Liver (tissue), 9 donors: ENCODE data around the gene SCP2. TPM values are rescaled to one million over a fixed set of nuclear protein-coding genes. Genes with fewer than 3 reads are reported as not detected.

ENCODE experiments used
- DNase-seq: peaks from one replicate; pipeline ENCODE4 v3.0.0-alpha.2; 2017; ENCODE audit warnings: low spot score
- H3K27ac ChIP-seq, 2 donors: one replicate each; pipeline ENCODE4 v1.7.0; 2013; ENCODE audit warnings: inconsistent platforms in 2 of 2, low read length in 2 of 2, control low read depth in 1 of 2, low read depth in 1 of 2, mild to moderate bottlenecking in 1 of 2
- H3K27me3 ChIP-seq, 4 donors: one replicate each; pipeline versions ENCODE4 v1.6.1 to v1.7.0; 2013; ENCODE audit warnings: low read length in 3 of 4, inconsistent platforms in 1 of 4, mild to moderate bottlenecking in 1 of 4, moderate library complexity in 1 of 4; ENCODE audit not compliant: control insufficient read depth in 4 of 4, insufficient read depth in 4 of 4
- H3K36me3 ChIP-seq, 4 donors: one replicate each; pipeline versions ENCODE4 v1.6.1 to v1.7.0; 2013; ENCODE audit warnings: low read length in 3 of 4, mild to moderate bottlenecking in 3 of 4, low read depth in 1 of 4, moderate library complexity in 1 of 4; ENCODE audit not compliant: control insufficient read depth in 4 of 4, insufficient read depth in 3 of 4
- H3K4me1 ChIP-seq, 4 donors: one replicate each; pipeline versions ENCODE4 v1.6.1 to v1.7.0; 2013; ENCODE audit warnings: low read length in 3 of 4, mild to moderate bottlenecking in 3 of 4, moderate library complexity in 1 of 4; ENCODE audit not compliant: control insufficient read depth in 4 of 4, insufficient read depth in 4 of 4
- H3K4me3 ChIP-seq, 3 donors: one replicate each; pipeline versions ENCODE4 v1.6.1 to v1.7.0; 2013; ENCODE audit warnings: low read length in 3 of 3, control low read depth in 1 of 3, low read depth in 1 of 3, mild to moderate bottlenecking in 1 of 3
- H3K9ac ChIP-seq, 2 donors: one replicate each; pipeline ENCODE4 v1.7.0; 2013; ENCODE audit warnings: low read length in 2 of 2, mild to moderate bottlenecking in 2 of 2, moderate library complexity in 2 of 2, control low read depth in 1 of 2, low read depth in 1 of 2
- H3K9me3 ChIP-seq, 4 donors: one replicate each; pipeline versions ENCODE4 v1.6.1 to v1.7.0; 2013; ENCODE audit warnings: low read length in 3 of 4; ENCODE audit not compliant: control insufficient read depth in 4 of 4
- ATF3 ChIP-seq: IDR thresholded peaks from 2 replicates; pipeline ENCODE4 v1.6.1; 2016; ENCODE audit warnings: antibody characterized with exemption
- CTCF ChIP-seq: fragments of 150-350 bp; IDR thresholded peaks from 2 replicates; pipeline ENCODE4 v1.5.1; 2017; ENCODE audit warnings: improper control_type of control experiment, low read depth, low read length; ENCODE audit not compliant: missing input control
- EGR1 ChIP-seq, 2 donors: IDR thresholded peaks; 2 replicates each; pipeline ENCODE4 v1.6.1; 2016 to 2018; ENCODE audit warnings: antibody characterized with exemption in 2 of 2, low read depth in 2 of 2
- FOXA1 ChIP-seq: IDR thresholded peaks from 2 replicates; pipeline ENCODE4 v1.6.1; 2016; ENCODE audit warnings: antibody characterized with exemption
- FOXA2 ChIP-seq: IDR thresholded peaks from 2 replicates; pipeline ENCODE4 v1.6.1; 2016; ENCODE audit warnings: antibody characterized with exemption
- GABPA ChIP-seq, 2 donors: IDR thresholded peaks in 1 of 2; conservative IDR thresholded peaks in 1 of 2; 2 replicates each; pipeline ENCODE4 v1.6.1; 2016; ENCODE audit warnings: antibody characterized with exemption in 2 of 2, mild to moderate bottlenecking in 1 of 2, moderate library complexity in 1 of 2
- HNF4A ChIP-seq, 2 donors: conservative IDR thresholded peaks; 2 replicates each; pipeline ENCODE4 v1.6.1; 2016; ENCODE audit warnings: antibody characterized with exemption in 2 of 2, mild to moderate bottlenecking in 2 of 2
- HNF4G ChIP-seq: IDR thresholded peaks from 2 replicates; pipeline ENCODE4 v1.6.1; 2016; ENCODE audit warnings: antibody characterized with exemption
- JUND ChIP-seq, 2 donors: IDR thresholded peaks; 2 replicates each; pipeline ENCODE4 v1.6.1; 2016; ENCODE audit warnings: antibody characterized with exemption in 2 of 2
- NR2F2 ChIP-seq: IDR thresholded peaks from 2 replicates; pipeline ENCODE4 v1.6.1; 2016; ENCODE audit warnings: antibody characterized with exemption
- RAD21 ChIP-seq, 2 donors: IDR thresholded peaks; 2 replicates each; pipeline ENCODE4 v1.6.1; 2016; ENCODE audit warnings: antibody characterized with exemption in 2 of 2, mild to moderate bottlenecking in 2 of 2
- RXRA ChIP-seq, 2 donors: IDR thresholded peaks; 2 replicates each; pipeline ENCODE4 v1.6.1; 2017 to 2018; ENCODE audit warnings: antibody characterized with exemption in 2 of 2, mild to moderate bottlenecking in 1 of 2
- SP1 ChIP-seq: IDR thresholded peaks from 2 replicates; pipeline ENCODE4 v1.6.1; 2018; ENCODE audit warnings: antibody characterized with exemption, mild to moderate bottlenecking
- TAF1 ChIP-seq: conservative IDR thresholded peaks from 2 replicates; pipeline ENCODE4 v1.6.1; 2016; ENCODE audit warnings: antibody characterized with exemption, mild to moderate bottlenecking
- YY1 ChIP-seq: IDR thresholded peaks from 2 replicates; pipeline ENCODE4 v1.6.1; 2016; ENCODE audit warnings: antibody characterized with exemption, mild to moderate bottlenecking
- WGBS: extraction: QIAGEN DNeasy Blood & Tissue Kit; methylation state at CpG from one replicate; pipeline ENCODE4 v1.1.7; 2013; 5-methylcytosine and 5-hydroxymethylcytosine counted together
- polyA plus RNA-seq, 2 donors: library from polyadenylated mRNA; stranded (reverse) in 1 of 2; unstranded in 1 of 2; fragments of 200-250 nt in 1 of 2; fragments of >200 nt in 1 of 2; fragmentation: Nextera tagmentation in 1 of 2; extraction: Ambion mirVana in 1 of 2; gene quantifications; one replicate each; pipeline versions ENCODE4 v1.2.1 to v1.2.3, GENCODE V29; 2013 to 2015
- total RNA-seq, 2 donors: library from RNA; depleted of rRNA; stranded (reverse); fragments of >200 nt; gene quantifications; one replicate each; pipeline ENCODE4 v1.2.3, GENCODE V29; 2014
- TF ChIP-seq, protein P1 (sequence below): IDR thresholded peaks from 2 replicates; pipeline ENCODE4 v1.6.1; 2016; ENCODE audit warnings: antibody characterized with exemption, mild to moderate bottlenecking
- TF ChIP-seq, protein P2 (sequence below): IDR thresholded peaks from 2 replicates; pipeline ENCODE4 v1.6.1; 2016; ENCODE audit warnings: antibody characterized with exemption
- TF ChIP-seq, protein P3 (sequence below): IDR thresholded peaks from 2 replicates; pipeline ENCODE4 v1.6.1; 2016; ENCODE audit warnings: antibody characterized with exemption
- donor health status: healthy.
- donor health status: healthy.
- donor health status: healthy.
- donor health status: healthy.
- donor health status: healthy.

Gene SCP2
- total and polyA plus RNA-seq, 4 donors: 122 to 811 (median 529) TPM

DNA sequence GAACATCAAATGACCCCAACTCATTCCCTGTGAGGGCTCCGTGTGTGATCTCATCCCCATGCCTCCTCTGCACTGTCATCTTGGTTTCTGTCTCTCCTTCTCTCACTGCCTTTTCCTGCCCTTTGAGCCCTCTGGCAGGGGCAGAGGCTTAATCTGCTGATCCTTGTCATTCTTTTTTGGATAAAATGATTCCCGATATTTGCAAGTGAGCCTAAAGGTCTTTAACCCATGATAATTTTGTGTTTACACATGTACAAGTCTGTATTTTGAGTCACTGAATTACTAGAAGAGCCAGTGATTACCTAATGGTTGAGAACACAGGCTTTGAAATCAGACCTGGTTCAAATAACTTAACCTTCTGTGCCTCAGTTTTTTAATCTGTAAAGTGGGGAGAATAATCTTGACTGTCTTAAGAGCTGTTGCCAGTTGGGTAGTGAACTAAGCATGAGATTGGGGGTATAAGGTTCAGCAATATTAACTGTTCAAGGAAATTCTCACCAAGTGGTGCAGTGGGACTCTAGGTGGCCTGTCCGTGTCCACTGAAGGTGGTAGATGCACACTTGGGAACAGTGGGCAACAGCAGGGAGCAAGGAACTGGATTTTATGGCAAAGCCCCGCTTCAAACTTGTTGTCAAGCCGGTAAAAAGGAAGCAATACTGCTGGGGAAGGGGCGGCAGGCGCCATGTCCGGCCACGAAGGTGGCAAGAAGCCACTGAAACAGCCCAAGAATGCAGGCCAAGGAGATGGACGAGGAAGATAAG lies 7.2 kb upstream of the SCP2 start:
- no peaks in the 10 kb centered on the region for H3K9me3 ChIP-seq
- peak overlapping the region; percentile 93 to 94 for H3K27ac ChIP-seq
- H3K27me3 ChIP-seq: no peaks in the 10 kb centered on the region
- no peaks in the 10 kb centered on the region for H3K36me3 ChIP-seq
- TF ChIP-seq, protein P1, sequence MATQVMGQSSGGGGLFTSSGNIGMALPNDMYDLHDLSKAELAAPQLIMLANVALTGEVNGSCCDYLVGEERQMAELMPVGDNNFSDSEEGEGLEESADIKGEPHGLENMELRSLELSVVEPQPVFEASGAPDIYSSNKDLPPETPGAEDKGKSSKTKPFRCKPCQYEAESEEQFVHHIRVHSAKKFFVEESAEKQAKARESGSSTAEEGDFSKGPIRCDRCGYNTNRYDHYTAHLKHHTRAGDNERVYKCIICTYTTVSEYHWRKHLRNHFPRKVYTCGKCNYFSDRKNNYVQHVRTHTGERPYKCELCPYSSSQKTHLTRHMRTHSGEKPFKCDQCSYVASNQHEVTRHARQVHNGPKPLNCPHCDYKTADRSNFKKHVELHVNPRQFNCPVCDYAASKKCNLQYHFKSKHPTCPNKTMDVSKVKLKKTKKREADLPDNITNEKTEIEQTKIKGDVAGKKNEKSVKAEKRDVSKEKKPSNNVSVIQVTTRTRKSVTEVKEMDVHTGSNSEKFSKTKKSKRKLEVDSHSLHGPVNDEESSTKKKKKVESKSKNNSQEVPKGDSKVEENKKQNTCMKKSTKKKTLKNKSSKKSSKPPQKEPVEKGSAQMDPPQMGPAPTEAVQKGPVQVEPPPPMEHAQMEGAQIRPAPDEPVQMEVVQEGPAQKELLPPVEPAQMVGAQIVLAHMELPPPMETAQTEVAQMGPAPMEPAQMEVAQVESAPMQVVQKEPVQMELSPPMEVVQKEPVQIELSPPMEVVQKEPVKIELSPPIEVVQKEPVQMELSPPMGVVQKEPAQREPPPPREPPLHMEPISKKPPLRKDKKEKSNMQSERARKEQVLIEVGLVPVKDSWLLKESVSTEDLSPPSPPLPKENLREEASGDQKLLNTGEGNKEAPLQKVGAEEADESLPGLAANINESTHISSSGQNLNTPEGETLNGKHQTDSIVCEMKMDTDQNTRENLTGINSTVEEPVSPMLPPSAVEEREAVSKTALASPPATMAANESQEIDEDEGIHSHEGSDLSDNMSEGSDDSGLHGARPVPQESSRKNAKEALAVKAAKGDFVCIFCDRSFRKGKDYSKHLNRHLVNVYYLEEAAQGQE: peak; percentile 18
- TF ChIP-seq TAF1 (no peak), FOXA2 (peak; percentile 63), HNF4G (peak; percentile 80), RAD21 (IDR thresholded peaks at IDR 0.05) (peak; percentile 23 to 53), EGR1 (IDR thresholded peaks at IDR 0.05; ENCODE audit: low read depth in 2 of 2) (no peak), ATF3 (no peak), YY1 (peak; percentile 31), JUND (IDR thresholded peaks at IDR 0.05) (peak; percentile 67 to 68), RXRA (IDR thresholded peaks at IDR 0.05) (peak; percentile 84 to 92), HNF4A (conservative IDR thresholded peaks at IDR 0.05) (peak; percentile 84 to 91), FOXA1 (peak; percentile 49), SP1 (peak; percentile 93), GABPA (IDR thresholded peaks at IDR 0.05 in 1 of 2, conservative IDR thresholded peaks at IDR 0.05 in 1 of 2) (no peak), NR2F2 (peak; percentile 60), CTCF (no peak)
- TF ChIP-seq, protein P2, sequence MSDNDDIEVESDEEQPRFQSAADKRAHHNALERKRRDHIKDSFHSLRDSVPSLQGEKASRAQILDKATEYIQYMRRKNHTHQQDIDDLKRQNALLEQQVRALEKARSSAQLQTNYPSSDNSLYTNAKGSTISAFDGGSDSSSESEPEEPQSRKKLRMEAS: peak; percentile 29
- TF ChIP-seq, protein P3, sequence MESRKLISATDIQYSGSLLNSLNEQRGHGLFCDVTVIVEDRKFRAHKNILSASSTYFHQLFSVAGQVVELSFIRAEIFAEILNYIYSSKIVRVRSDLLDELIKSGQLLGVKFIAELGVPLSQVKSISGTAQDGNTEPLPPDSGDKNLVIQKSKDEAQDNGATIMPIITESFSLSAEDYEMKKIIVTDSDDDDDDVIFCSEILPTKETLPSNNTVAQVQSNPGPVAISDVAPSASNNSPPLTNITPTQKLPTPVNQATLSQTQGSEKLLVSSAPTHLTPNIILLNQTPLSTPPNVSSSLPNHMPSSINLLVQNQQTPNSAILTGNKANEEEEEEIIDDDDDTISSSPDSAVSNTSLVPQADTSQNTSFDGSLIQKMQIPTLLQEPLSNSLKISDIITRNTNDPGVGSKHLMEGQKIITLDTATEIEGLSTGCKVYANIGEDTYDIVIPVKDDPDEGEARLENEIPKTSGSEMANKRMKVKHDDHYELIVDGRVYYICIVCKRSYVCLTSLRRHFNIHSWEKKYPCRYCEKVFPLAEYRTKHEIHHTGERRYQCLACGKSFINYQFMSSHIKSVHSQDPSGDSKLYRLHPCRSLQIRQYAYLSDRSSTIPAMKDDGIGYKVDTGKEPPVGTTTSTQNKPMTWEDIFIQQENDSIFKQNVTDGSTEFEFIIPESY: peak; percentile 31
- 60% methylated on average over 10 of the region's 10 CpGs for WGBS
- DNase-seq: no peak
- peak overlapping the region; percentile 17 to 57 for H3K9ac ChIP-seq
- peaks cover 16 to 64% (median 45%) of the 10 kb centered on the region in 4 donors for H3K4me1 ChIP-seq
- peak overlapping the region; percentile 67 to 81 (median 68) for H3K4me3 ChIP-seq
